B cell (primary cell): Measurements from ENCODE around the gene TRMU.

ENCODE experiments used
- EZH2 ChIP-seq: IDR thresholded peaks from 2 replicates; pipeline ENCODE4 v1.6.1; 2012; ENCODE audit warnings: borderline replicate concordance, low read depth, mild to moderate bottlenecking, moderate library complexity, low read length; ENCODE audit not compliant: insufficient read depth, poor library complexity, severe bottlenecking
- TF ChIP-seq, protein P1 (sequence below): fragments of 200-600 bp; IDR thresholded peaks from one replicate; pipeline ENCODE4 v1.8.0; 2022; ENCODE audit warnings: antibody characterized with exemption, mild to moderate bottlenecking

DNA sequence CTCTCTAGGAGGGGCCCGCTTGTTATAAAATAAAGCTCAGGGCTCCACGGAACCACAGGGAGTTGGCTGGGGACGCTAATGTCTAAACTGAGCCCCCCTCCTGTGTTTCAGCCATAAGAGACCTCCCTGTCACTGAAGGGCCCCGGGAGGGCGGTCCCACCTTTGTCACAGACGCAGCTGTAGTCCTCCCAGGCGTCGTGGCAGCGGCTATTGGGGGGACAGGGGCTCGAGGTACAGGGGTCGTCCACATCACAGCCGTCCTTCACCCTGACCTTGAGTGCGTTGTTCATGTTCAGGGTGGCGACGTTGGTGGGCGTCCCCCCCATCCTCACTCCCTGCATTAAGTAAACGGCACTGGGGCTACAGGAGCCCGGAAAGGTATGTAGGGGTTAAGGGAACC lies 62.0 kb downstream of the TRMU start:
- TF ChIP-seq, protein P1, sequence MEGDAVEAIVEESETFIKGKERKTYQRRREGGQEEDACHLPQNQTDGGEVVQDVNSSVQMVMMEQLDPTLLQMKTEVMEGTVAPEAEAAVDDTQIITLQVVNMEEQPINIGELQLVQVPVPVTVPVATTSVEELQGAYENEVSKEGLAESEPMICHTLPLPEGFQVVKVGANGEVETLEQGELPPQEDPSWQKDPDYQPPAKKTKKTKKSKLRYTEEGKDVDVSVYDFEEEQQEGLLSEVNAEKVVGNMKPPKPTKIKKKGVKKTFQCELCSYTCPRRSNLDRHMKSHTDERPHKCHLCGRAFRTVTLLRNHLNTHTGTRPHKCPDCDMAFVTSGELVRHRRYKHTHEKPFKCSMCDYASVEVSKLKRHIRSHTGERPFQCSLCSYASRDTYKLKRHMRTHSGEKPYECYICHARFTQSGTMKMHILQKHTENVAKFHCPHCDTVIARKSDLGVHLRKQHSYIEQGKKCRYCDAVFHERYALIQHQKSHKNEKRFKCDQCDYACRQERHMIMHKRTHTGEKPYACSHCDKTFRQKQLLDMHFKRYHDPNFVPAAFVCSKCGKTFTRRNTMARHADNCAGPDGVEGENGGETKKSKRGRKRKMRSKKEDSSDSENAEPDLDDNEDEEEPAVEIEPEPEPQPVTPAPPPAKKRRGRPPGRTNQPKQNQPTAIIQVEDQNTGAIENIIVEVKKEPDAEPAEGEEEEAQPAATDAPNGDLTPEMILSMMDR = no peak
- no peak for TF ChIP-seq EZH2
